ENCODE data around the gene MYCBP.
"Not testable (repeated sequence)": the region's sequence is repeated elsewhere in the genome, so short reads cannot be mapped to it uniquely, and the experiment has no call there.

The MYCBP gene

DNA sequence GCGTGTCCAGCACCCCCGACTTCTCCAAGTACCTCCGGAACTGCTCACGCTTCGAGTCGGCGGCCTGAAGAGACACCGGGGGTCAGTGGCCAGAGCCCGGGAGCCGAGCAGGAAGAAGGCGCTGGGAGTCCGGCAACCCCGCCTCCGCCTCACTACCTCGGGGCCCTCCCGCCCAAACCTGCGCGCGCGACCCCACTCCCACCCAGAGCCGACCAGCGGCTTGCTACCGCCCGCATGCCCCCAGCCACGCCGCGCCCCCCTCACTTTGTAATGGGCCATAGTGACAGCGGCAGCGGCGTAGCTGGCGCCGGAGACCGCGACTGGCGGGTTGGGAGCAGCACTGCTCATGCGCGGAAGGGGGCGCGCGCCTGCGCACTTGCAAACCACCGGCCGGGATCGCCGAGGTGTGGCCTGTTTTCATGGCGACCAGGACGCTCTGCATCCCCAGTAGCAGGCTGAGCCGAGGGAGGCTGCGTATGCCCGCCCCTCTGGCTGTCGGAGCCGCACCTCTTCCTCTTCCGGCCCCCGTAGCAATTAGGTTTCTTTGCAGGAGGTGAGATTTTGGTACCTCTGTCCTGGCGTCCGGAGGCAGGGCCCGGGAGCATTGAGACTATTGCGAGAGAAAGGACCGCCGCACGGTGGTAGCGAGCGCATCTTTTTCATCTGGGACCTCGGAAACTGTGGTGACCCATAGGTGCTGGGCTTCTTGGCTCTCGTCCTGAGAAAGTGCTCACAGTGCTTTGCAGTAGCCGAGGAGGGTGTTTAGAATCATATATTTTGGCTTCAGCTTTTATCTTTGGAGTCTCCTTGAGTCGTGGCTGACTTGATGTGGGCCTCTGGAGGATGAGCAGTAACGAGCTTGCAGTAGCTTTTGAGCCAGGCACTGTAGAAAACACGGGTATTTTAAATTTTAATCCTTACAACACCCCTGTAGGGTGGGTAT lies at the start of gene MYCBP:
TSS of gene MYCBP (minus strand) at position 322 of the 943 bp plus-strand sequence. CDS start at position 279, 43 bp downstream.
- DNase-seq, result peak; percentile 92

GRCh38 chr1:38919130-38919529 lies 46.0 kb upstream of the MYCBP start:
- DNase-seq, result no peak

- peak; percentile 1 for DNase-seq
Measured at GRCh38 chr1:38918568-38918967, 45.4 kb upstream of the MYCBP start.

- DNase-seq, result no peak
Measured at GRCh38 chr1:38917772-38918171, 44.6 kb upstream of the MYCBP start.

- no peak for DNase-seq
Measured at GRCh38 chr1:38917337-38917736, 44.2 kb upstream of the MYCBP start.

DNA sequence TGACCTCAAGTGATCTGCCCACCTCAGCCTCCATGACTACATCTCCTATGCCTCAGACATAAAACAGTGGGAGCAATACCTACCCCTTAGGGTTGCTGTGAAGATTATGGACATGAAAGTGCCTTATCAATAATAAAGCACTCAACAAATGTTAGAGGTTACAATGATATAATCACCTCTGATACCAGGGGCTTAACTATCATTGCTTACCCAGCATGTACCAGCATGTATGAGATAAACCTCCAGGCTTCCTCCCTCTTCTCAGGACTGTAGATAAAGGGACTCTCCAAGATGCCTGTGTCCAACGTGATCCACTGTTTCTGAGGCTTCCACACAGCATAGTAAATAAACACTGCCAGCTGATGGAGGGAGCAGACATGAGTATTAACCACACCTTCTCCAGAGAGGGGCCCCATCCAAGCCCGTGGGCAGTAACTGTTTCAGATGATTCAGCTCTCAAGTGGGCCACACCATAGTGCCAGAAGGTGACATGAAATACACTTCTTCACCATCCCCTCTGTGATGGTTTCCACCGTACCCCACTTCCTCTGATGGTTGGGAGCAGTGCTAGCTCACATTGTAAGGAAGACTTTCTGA lies 42.3 kb upstream of the MYCBP start:
- no peak for DNase-seq

DNA sequence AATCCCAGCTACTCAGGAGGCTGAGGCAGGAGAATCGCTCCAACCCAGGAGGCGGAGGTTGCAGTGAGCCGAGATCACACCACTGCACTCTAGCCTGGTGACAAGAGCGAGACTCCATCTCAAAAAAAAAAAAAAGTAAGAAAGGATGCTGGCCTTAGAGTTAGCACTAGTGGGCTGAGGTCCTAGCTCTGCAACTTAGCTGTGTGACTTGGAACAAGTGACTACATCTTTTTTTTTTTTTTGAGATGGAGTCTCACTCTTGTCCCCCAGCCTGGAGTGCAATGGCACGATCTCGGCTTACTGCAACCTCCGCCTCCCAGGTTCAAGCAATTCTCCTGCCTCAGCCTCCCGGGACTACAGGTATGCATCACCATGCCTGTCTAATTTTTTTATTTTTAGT lies 41.8 kb upstream of the MYCBP start:
- not testable (repeated sequence) for DNase-seq

GRCh38 chr1:38908821-38909220 lies 35.7 kb upstream of the MYCBP start:
- DNase-seq, result no peak

DNA sequence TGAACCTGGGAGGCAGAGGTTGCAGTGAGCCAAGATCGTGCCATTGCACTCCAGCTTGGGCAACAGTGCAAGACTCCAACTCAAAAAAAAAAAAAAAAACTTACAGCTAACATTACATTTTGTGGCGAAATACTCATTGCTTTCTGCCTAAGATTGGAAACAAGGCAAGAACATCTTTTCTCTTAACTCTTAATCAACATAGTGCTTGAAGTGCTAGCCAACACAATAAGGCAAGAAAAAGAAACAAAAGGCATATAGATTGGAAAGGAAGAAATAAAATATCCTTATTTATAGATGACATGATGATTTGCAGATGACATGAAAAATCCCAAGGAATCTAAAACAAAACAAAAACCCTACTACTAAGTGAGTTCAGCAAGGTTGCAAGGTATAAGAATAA lies 32.8 kb upstream of the MYCBP start:
- no peak for DNase-seq

DNA sequence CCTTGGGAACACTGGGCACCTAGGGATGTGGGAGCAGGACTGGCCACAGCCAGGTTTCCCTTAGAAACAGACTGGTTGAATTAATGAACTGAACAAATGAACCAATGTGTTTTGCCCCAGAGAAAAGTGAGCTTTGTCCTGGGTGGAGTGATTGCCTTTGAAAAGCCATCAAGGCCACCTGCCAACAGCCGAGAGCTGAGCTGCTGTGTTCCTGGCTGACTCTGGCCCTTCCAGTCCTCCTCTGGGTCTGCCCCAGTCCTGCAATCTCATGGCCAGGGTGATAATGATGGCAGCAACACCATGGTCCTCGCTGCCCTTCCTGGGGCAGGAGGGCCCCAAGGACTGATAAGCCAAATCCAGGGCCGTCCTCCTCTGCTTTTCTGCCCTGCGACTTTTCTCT lies 26.4 kb upstream of the MYCBP start:
- DNase-seq, result no peak

DNA sequence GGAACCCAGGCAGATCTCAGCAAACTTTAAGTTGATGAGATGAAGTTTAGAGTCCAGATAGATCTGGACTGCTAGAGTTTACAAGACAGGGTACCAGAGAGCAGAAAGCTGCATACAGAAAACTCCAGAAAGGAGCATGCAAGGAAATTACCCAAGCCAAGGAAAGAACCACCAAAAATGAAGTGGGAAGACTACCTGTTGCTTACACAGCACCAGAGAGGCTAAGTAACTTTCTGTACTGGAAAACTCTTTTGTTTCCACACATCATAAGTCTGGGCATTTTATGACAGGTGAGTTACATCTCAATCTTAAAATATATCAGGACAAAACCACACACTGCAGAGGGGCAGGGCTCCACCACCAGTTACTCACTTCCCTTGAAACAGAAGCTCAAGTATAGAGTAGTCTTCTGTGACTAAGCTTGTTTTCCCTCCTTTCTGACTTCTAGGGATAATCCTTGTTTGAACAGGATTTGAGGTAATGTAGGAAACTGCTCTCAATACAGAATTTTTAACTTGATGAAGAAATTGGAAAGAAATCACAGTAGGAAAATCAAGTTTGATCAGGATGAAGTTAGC lies 25.6 kb upstream of the MYCBP start:
- DNase-seq, result no peak

- DNase-seq, result no peak
Measured at GRCh38 chr1:38896169-38896568, 23.0 kb upstream of the MYCBP start.

GRCh38 chr1:38892976-38893375 lies 19.8 kb upstream of the MYCBP start:
- no peak for DNase-seq

DNA sequence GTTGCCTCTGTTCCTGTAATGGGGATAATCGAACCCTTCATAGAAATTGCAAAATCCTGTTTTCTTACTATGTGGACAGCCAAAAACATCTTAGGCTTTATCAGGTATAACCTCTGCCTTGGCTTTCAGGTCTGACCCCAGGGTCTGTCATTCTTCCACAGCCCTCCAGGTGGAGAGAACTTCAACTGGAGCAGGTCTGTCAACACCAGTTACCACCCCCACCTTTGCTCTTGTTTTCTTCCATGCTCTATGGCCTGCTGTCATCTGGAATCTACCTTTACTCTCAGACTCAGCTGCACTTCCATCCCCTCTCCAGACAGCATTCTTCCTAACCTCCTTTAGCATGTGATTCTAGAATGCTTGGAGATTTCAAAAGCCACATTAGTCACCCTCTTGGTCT lies 18.6 kb upstream of the MYCBP start:
- peak; percentile 1 for DNase-seq

DNA sequence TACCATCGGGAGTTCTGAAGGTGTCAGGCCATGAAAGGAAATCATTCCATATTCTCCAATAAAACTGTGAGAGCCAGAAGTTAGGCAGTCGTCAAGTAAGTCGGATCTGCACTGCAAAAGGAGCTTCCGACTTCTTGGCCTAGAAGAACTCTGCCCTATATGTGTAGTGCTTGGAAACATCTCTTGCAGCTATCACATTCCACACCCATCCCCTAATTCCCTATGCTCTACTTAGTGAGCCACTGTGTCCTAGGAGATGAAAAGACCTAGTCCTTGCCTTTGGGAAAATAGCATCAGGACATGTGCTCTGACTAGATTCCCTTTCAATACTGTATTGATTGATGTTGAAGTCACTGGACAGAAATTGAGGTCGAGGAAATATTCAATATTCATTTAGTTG lies 16.4 kb upstream of the MYCBP start:
- DNase-seq, result no peak

- DNase-seq, result no peak
Measured at GRCh38 chr1:38888423-38889333, 15.5 kb upstream of the MYCBP start.

GRCh38 chr1:38885092-38885491 lies 11.9 kb upstream of the MYCBP start:
- DNase-seq, result no peak

GRCh38 chr1:38881487-38881886 lies 8.3 kb upstream of the MYCBP start, which contains the start of gene GJA9:
TSS of gene GJA9 (minus strand) at chr1:38881587. CDS start at chr1:38876098, 5,489 bp downstream.
- no peak for DNase-seq

DNA sequence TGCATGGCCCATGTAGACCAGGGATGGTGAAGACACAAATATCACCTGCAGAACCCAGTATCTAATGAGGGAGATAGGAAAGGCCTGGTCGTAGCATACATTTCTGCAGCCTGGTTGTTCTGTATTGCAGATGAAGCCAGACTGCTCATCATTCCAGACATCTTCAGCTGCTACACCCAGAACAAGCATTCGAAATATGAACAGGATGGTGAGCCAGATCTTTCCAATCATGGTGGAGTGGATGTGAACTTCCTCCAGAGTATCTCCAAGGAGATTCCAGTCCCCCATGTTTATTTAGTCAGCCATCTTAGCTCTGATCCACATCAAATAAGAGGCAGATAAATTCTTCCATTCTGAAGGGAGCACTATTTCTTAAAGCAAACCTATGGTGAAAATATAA lies 2.7 kb upstream of the MYCBP start:
- DNase-seq, result no peak

DNA sequence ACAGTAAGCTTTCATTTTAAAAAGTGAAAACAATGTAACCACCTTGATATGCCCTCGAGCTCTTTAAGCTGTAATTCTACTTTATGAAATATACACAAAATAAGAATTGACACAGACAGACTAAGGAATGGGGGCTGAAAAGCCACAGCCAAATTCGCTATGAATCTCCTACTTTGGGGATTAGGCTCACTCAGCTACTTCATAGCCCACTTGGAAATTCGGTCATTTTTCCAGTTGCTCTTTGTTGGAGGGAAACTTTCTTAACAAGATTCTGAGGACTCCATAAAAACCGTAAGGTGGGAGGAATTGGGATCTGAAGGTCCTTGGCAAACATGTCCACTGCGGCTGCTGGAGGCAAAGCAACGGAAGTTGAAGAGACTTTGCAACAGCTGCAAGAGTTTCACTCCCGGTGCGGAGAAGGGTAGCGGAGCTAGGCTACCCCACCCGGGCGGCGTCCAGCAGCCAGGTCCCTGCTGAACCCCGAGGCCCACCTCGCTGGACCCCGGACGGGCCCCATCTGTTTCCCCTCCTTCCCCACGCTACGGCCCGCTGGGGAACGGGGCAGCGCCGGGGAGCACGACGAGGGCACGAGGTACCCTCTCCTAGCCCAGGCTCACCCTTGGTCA lies 634 bp downstream of the MYCBP start:
- peak; percentile 5 for DNase-seq

- no peak for DNase-seq
Measured at GRCh38 chr1:38870996-38871395, 2.2 kb downstream of the MYCBP start.

GRCh38 chr1:38867208-38867607 lies 5.9 kb downstream of the MYCBP start:
- DNase-seq, result no peak

Data from NCI-H69 (cell line).